Activated naive CD4-positive, alpha-beta T cell treated with anti-CD3 and anti-CD28 coated beads, Interleukin-2, amount 50 U/mL, for 16 hours (primary cell): ENCODE measurements around the gene NSMF.
A peak's percentile ranks its signal among the peaks of the same experiment; 100 is the strongest.

Source experiments
- DNase-seq: peaks from one replicate; pipeline ENCODE4 v3.0.0-alpha.2; 2020

Gene NSMF

DNA sequence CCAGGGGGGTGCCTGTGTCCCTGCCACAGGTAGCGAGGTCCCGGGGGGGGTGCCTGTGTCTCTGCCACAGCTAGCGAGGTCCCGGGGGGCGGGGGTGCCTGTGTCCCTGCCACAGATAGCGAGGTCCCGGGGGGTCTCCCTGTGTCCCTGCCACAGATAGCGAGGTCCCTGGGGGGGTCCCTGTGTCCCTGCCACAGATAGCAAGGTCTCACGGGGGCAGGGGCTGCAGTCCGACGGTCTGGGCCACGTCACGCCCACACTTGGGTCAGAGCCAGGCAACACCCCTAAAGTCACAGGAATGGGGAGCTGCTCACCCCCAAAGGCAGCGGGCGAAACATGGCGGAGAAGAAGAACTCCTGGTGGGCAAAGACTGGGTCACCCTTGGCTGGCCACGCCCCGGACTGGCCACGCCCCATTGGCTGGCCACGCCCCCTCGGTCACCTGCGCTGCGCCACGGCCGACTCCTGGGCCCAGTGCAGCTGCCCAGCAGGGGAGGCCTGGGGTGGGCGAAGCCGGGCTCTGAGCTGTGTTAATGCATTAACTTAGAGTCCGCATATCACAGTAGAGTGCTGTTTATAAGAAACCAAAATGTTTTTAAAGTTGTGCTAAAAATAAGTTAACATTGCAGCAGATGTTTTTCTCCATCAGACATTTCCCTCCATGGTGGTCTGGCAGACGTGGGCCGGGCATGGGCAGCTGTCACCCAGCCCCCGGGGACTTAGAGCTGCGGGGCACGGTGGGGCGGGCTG, 29.0 kb downstream of the NSMF start:
- DNase-seq, result no peak

DNA sequence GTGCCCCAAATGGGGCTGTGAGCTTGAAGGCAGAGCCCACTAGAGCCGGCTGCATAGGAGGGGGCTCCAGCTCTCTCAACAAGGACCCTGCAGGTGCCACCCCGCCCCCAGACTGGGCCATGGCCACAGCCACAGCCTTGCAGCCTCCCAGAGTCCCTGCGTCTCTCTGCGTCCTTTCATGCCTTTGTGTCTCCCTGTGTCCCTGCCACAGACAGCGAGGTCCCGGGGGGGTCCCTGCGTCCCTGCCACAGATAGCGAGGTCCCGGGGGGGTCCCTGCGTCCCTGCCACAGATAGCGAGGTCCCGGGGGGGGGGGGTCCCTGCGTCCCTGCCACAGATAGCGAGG, 29.6 kb downstream of the NSMF start:
- DNase-seq, result no peak

DNA sequence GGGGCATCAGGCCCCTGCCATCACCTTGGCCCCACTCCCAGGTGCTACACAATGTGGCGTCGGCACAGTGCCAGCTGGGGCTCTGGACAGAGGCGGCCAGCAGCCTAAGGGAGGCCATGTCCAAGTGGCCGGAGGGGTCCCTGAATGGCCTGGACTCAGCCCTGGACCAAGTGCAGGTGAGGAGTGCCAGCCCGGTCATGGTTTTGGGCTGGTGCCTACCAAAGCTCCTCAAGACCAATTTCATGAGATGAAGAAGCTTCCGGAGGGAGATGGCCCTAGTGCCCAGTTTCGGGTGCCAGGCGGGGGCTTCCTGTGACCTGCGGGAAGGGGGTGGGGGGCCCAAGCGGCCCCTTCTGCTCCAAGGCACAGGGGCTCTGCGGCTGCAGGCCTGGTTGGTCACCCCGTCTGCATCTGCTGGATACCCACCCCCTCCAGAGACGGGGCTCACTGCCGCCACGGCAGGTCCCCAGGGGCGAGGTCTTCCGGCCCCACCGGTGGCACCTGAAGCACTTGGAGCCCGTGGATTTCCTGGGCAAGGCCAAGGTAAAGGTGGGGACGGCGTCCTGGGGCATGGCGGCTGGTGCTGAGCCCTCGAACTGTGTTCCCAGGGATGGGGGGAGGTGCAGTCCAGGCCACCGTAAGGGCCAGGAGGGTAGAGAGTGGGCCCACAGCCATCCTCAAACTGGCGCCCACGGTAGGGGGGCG, 30.1 kb downstream of the NSMF start:
- no peak for DNase-seq

GRCh38 chr9:137428311-137428630, 30.9 kb downstream of the NSMF start:
- no peak for DNase-seq

- no peak for DNase-seq
Measured at GRCh38 chr9:137427454-137428310, 31.5 kb downstream of the NSMF start.

- DNase-seq, result no peak
Measured at GRCh38 chr9:137426018-137426681, 33.0 kb downstream of the NSMF start.

DNA sequence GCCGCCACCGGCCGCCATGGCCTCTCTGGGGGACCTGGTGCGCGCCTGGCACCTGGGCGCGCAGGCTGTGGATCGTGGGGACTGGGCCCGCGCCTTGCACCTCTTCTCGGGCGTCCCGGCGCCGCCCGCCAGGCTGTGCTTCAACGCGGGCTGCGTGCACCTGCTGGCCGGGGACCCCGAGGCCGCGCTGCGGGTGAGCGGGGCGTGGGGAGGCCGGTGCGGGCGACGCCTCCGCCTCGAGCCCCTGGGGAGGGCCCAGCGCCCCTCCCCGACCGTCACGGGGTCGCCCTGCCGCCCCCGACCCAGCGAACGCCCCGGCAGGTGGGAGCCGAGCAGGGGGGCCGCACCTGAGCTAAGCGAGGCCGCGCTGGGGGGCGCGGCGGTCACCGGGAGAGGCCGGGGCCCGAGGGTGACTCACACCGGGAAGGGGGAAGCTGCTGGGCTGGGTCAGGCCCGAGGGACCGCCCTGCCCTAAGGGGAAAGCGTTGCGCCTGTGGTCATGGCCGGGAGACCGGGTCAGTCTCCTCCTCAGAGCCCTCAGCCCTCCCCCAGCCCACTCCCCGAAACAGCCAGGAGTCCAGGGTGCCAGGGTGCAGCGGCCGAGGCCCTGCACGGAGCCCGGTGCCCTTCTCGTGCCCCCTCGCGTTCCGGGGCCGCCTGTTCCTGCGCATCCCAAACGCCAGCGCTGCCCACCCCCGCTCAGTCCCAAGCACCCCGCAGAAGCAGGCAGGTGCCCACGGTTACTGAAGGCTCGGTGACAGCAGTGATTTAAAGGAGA, 35.4 kb downstream of the NSMF start:
- DNase-seq, result no peak

DNA sequence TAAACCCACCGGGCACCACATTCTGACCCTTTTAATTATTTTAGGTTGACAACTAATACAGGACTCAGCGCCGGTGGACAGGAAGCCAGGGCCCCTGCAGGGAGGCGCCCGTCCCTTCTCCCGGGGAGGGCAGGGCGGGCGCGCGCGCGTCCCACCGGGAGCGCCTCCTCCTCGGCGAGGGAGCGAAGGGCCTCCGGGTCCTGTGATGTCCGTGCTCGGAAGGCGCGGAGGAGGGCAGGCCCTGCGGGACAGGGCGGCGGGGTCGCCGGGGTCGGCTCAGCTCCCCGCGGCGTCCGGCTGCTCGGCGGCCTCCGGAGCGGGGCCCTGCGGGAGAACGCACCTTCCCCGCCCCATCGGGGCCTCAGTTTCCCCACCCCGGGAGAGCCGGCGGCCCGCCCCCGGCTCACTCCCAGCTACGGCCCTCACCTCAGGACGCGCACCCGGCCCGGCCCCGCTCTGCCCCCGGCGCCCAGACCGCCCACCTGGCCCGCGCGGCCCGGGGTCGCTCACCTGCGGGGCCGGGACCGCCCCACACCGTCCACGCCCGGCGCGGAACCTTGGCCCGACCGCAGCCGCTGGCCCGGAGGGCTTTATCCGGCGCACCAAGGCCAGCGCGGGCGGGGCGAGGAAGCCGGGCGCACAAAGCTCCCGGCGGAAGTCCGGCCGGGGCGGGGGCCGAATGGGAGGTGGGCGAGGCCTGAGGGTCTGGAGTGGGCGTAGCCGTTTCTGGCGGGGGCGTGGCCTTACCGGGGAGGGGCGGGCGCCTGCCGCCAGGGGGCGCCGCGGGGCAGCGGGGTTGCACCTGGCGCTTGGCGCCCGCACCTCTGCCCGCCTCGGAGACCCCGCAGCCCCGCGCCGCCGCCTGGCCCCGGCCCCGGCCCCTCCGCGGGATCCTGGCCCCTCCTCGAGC, 36.3 kb downstream of the NSMF start, which contains the start of the genes EXD3 and NOXA1:
Gene EXD3, minus strand, starts transcription at position 559 of the 910 bp plus-strand sequence. CDS start 27,805 bp downstream, outside the sequence.
Gene NOXA1, plus strand, starts transcription at position 790 of the 910 bp plus-strand sequence. CDS start 137 bp downstream, outside the sequence.
- peak; percentile 94 for DNase-seq

DNA sequence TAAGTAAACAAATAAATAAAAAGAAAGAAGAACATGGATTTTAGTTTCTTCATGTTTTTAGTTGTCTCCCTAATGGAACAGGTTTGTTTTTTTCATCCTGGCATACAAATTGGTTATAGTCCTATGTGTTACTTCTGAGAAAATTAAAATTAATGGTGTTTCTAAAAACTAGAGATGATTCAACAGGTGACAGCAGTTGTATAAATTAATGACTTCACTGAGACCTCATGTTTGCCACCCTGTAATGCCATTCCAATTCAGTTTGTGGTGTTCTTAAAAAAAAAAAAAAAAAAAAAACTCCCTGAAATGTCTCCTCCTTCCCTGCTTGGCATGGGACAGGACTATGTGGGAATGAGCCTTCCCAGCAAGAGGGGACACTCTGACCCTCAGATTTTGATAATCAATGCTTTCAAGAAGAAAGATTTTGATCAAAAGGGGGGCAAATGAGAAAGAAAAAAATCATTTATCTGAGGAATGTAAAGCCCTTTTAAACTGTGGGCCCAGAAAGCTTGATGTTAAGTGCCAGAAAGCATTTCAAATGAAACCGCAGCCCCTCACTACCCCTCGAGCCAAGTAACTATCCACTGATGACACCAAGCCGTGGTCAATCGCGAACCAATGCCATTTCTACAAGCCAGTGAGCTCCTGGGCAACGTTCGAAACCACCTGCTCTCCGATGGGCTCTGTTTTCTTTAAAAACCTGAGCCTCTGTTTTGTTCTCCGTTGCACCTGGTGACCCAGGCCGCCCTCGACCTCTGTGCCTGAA, 37.1 kb downstream of the NSMF start:
- DNase-seq, result no peak

- DNase-seq, result no peak
Measured at GRCh38 chr9:137417161-137418021, 41.7 kb downstream of the NSMF start.

GRCh38 chr9:137416563-137417151, 42.5 kb downstream of the NSMF start:
- DNase-seq, result no peak

- no peak for DNase-seq
Measured at GRCh38 chr9:137416006-137416562, 43.0 kb downstream of the NSMF start.

GRCh38 chr9:137415451-137415850, 43.7 kb downstream of the NSMF start:
- no peak for DNase-seq

DNA sequence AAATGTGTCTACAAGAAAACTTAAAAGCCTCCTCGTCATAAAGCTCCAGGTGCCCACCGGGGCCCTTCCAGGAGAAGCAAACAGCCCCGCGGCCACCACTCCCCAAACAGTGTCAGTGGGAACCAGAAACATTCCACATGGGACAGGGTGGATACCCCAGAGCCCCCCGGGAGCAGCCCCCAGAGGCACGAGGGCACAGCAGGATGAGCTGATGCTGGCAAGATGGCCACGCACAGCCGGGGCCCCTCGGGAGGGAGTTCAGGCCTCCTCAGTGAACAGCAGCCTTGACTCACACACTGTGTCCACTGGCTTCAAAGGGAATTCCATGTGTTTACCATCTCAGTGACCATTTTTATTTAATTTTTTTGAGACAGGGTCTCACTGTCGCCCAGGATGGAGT, 46.7 kb downstream of the NSMF start:
- no peak for DNase-seq

- no peak for DNase-seq
Measured at GRCh38 chr9:137411645-137412380, 47.3 kb downstream of the NSMF start.

- DNase-seq, result no peak
Measured at GRCh38 chr9:137411260-137411644, 47.9 kb downstream of the NSMF start.

DNA sequence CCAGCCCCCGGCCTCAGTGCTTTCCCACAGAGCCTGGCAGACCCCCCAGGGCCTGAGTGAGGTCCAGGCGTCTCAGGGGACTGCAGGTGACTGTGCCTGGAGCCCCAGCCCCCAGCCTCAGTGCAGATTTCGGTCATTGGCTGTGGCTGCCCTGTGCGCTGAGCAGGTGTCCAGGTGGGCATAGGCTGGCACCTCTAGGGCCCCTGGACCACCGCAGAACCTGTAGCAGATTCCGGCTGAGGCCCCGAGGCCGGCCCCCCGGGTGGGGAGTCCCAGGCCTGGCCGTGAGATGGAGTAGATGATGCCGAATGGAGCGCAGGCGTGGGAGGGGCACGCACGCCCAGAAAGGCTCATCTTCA, 48.3 kb downstream of the NSMF start:
- no peak for DNase-seq
